Measurements from ENCODE around the gene ZNF599.
A peak's percentile ranks its signal among the peaks of the same experiment; 100 is the strongest.

The ZNF599 gene

GRCh38 chr19:34734537-34735103 is 38.4 kb downstream of the ZNF599 start:
- peak; percentile 76 for DNase-seq

- peak; percentile 61 for DNase-seq
Measured at GRCh38 chr19:34733746-34734536, 39.1 kb downstream of the ZNF599 start, which contains the start of gene ZNF181. ZNF181 (plus strand) TSS chr19:34734243; CDS start chr19:34735038, 795 bp downstream.

DNA sequence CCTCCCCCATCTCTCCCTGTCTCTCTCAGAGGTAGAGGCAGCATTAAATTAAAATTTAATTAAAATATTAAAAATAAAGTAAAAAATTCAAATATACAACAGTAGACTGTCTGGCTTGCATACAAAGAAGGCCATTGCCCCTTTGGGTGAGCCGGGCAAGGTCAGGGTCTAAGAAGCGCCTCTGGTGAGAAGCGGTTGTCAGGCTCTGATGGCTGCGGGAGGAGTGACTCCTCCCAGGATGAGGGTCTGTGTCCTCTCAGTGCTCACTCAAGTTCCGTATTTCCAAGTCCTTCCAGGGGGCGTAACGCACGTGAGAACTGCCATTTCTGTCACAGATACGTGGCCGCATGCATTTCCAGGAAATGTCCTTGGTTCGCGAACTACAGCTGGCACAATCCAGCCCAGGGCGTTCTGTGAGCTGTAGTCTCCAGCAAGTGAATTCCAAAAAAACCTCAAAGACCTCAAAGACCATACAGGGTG is 39.7 kb downstream of the ZNF599 start:
- DNase-seq: no peak

DNA sequence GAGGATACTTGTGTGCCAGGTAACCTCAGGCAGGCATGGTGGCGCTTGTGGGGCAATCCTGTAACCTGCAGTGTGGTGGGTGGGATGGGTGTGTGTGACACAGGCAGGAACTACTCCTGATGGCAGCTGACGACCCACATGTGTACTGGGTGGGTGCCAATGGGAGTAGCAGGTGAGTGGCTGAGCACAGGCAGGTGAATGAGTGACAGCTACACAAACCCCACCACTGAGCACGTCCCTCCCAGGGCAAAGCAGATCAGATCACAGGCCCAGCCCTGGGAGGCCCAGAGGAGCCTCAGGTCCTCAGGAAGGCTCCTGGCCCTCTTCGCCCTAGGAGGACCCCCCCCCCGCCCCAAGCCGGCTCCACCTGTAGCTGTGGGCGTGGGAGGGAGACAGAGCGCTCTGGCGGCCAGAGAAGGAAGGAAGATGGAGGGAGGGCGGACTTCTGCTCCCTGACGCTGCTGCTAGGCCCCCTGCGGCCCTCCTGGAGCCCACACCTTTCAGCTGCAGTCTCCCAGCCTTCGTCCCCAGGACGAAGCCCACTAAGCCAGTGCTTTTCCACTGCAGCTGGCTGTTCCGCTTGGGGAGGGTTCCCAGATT is 40.3 kb downstream of the ZNF599 start:
- DNase-seq: no peak

DNA sequence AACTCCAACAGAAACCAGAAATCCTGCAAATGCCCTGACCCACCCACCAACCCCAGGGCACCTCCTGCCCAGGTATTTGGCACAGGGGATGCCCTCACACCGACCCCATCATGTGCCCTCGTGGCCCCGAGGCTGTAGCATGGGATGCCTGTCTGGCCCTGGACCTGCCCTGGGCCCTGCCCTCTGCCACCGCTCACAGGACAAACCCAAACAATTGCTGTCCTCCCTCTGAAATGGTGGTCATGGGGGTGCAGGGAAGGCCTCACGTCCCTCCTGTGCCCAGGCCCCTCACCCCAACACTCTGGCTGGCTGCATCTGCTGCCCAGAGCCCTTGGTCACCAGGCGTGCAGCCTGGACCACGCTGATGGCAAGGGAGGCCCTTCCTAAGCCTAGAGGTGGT is 41.1 kb downstream of the ZNF599 start:
- DNase-seq: no peak

DNA sequence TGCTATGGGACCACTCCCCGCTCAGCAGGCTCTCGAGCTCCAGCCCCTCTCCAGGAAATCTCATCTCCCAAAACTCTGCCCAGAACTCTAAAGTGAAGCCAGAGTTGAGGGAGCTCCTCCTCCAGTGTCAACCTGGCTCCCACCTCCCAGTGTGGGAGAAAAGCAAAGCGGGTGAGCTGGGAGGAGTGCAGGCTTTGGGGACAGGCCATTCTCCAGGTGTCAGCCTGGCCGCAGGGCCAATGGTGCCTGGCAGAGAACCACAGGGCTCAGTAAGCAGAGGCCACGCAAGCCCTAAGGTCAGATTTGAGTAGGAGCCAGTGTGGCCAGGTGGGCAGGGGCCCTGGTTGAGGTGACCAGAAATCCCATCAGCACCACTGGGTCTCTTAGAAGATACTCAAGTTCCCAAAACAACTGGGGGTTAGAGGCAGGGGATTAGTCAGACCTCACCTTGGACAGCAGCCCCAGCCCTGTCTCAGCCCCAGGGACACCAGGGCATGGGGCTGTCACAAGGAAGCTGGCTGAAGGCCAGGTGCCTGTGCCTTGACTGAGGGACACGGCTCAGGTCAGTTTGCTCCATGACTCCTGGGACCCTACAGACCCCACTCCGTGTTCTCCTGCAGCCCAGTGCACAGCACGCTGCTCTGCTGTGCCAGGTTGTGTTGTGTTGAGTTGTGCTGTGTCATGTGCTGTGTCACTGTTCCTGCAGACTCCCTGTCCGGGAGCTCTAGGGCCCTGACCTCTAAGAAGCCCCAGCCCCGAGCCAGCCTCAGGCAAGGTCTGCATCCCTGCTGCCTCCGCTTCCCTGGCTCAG is 41.8 kb downstream of the ZNF599 start:
- DNase-seq: no peak

DNA sequence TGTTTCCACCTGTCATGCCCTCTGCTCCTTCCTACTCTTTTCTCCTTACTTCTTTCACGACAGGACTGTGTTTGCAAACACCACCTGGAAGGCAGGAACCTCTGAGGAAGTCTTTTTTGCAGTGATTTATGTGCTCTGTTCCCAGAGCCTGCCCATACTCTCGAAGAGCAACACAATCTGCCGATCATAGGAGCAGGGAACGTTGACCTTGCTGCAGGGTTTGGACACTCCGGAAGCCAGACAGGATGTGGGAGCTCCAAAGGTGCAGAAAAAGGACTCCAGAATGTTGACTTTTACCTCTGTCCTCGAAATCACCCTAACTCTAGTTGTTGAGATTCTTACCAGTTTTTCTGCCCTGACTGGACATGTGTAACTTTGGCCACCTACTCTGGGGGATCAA is 47.6 kb downstream of the ZNF599 start:
- no peak for DNase-seq

DNA sequence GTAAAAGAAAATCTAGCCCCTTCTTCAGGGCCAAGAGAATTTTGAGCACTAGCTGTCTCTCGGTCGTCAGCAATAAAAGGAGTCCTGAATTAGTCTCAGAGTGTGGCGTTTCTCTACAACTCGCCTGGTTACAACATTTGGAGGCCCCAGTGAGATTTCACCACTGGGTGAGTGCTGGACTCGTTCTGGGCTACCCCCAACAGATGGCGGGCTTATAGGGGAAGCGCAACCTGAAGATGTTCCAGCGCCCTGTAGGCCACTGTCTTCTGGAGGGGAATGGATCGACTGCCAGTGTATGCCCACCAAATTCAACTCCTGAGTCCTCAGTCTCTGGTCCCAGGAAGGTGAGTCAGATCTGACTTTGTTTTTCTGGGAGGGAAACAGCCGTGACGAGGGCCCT is 50.7 kb downstream of the ZNF599 start:
- no peak for DNase-seq

DNA sequence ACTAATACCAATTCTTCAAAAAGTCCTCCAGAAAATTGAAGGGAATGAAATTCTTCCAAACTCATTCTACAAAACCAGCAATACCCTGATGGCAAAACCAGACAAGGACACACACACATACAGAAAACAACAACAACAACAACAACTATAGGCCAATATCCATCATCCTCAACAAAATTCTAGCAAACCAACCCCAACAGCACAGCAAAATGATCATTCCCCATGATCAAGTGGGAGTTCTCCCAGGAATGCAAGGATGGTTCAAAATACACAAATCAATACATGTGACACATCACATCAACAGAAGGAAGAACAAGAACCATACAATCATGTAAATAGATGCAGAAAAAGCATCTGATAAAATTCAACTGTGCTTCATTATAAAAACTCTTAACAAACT is 57.7 kb downstream of the ZNF599 start:
- no peak for DNase-seq

- DNase-seq: no peak
Measured at GRCh38 chr19:34713262-34713637, 59.8 kb downstream of the ZNF599 start.

- DNase-seq: peak; percentile 87
Measured at GRCh38 chr19:34712395-34713261, 60.4 kb downstream of the ZNF599 start.

GRCh38 chr19:34711890-34712289 is 61.1 kb downstream of the ZNF599 start:
- no peak for DNase-seq

All from NCI-H2107 (cell line).